H1 (cell line): ENCODE measurements around the gene HTR3C. TPM values are rescaled to one million over a fixed set of nuclear protein-coding genes. Genes with fewer than 3 reads are reported as not detected.

Experiments
- ATF3 ChIP-seq: IDR thresholded peaks from 2 replicates; pipeline ENCODE4 v1.6.1; 2011; ENCODE audit warnings: low read depth, mild to moderate bottlenecking, low read length; ENCODE audit not compliant: insufficient read depth
- CHD7 ChIP-seq: fragments of 300-600 bp; sonication (generic); IDR thresholded peaks from 2 replicates; pipeline ENCODE4 v1.7.1; 2012; ENCODE audit warnings: low read length, moderate library complexity, mild to moderate bottlenecking, inconsistent platforms; ENCODE audit not compliant: insufficient replicate concordance
- EZH2 ChIP-seq: fragments of 200-600 bp; sonication (generic); IDR thresholded peaks from 2 replicates; pipeline ENCODE4 v1.7.1; 2012; ENCODE audit warnings: low read depth, mild to moderate bottlenecking, moderate library complexity, low read length, inconsistent platforms; ENCODE audit not compliant: severe bottlenecking
- FOSL1 ChIP-seq: IDR thresholded peaks from 2 replicates; pipeline ENCODE4 v1.6.1; 2011; ENCODE audit warnings: mild to moderate bottlenecking, low read depth, low read length, moderate library complexity; ENCODE audit not compliant: insufficient read depth
- RAD21 ChIP-seq, 2 experiments: IDR thresholded peaks in 1 of 2; conservative IDR thresholded peaks in 1 of 2; 2 replicates each; pipeline ENCODE4 v1.6.1; 2011; ENCODE audit warnings: low read depth in 2 of 2, low read length in 2 of 2, improper control_type of control experiment in 1 of 2, inconsistent platforms in 1 of 2, mild to moderate bottlenecking in 1 of 2, moderate library complexity in 1 of 2
- SIX5 ChIP-seq: IDR thresholded peaks from 2 replicates; pipeline ENCODE4 v1.6.1; 2011; ENCODE audit warnings: mild to moderate bottlenecking, low read depth, low read length
- SP1 ChIP-seq: IDR thresholded peaks from 2 replicates; pipeline ENCODE4 v1.6.1; 2011; ENCODE audit warnings: low read depth, low read length
- USF2 ChIP-seq: IDR thresholded peaks from 2 replicates; pipeline ENCODE4 v1.6.1; 2011; ENCODE audit warnings: low read length, improper control_type of control experiment
- polyA plus RNA-seq, 7 experiments: library from polyadenylated mRNA; depleted of rRNA in 3 of 7; stranded (reverse) in 5 of 7; unstranded in 2 of 7; fragments of >200 nt in 5 of 7; fragments of 200-250 nt in 2 of 7; gene quantifications; 1 replicate in 5 of 7; 2 replicates in 1 of 7; 4 replicates in 1 of 7; pipeline versions ENCODE4 v1.2.1 to v1.2.3, GENCODE V29; 2011 to 2013; ENCODE audit warnings: missing spikeins in 2 of 7, mixed read lengths in 2 of 7
- total RNA-seq: library from RNA; stranded (reverse); fragmentation: NEBNext Ultra II Directional; extraction: Animal tissue kit (Norgen Biotek cat#: 25700); gene quantifications from 2 replicates; pipeline ENCODE4 v1.2.1, GENCODE V29; 2021

The HTR3C gene
- total and polyA plus RNA-seq, 2 of the 8 experiments (the other 6 are each of a cell fraction or from before 2014, with no cell fraction given), result 0.03 TPM; not detected in 1

- TF ChIP-seq CHD7 (no peak), USF2 (no peak), RAD21 (IDR thresholded peaks at IDR 0.05 in 1 of 2, conservative IDR thresholded peaks at IDR 0.05 in 1 of 2; ENCODE audit: low read depth in 2 of 2, low read length in 2 of 2) (no peak), SP1 (no peak), ATF3 (no peak), SIX5 (no peak), FOSL1 (no peak), EZH2 (no peak)
Observed at GRCh38 chr3:184050217-184050847, 2.5 kb upstream of the HTR3C start (continued).
